Measurements from ENCODE around the gene TEAD4.

TEAD4 gene

GRCh38 chr12:2980630-2981029 is 21.4 kb downstream of the TEAD4 start:
- no peak for DNase-seq (ENCODE audit: low read depth)
- TF ChIP-seq, protein P1, sequence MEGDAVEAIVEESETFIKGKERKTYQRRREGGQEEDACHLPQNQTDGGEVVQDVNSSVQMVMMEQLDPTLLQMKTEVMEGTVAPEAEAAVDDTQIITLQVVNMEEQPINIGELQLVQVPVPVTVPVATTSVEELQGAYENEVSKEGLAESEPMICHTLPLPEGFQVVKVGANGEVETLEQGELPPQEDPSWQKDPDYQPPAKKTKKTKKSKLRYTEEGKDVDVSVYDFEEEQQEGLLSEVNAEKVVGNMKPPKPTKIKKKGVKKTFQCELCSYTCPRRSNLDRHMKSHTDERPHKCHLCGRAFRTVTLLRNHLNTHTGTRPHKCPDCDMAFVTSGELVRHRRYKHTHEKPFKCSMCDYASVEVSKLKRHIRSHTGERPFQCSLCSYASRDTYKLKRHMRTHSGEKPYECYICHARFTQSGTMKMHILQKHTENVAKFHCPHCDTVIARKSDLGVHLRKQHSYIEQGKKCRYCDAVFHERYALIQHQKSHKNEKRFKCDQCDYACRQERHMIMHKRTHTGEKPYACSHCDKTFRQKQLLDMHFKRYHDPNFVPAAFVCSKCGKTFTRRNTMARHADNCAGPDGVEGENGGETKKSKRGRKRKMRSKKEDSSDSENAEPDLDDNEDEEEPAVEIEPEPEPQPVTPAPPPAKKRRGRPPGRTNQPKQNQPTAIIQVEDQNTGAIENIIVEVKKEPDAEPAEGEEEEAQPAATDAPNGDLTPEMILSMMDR (conservative IDR thresholded peaks at IDR 0.05; ENCODE audit: low read depth, low read length), result no peak
- H3K4me3 ChIP-seq (ENCODE audit: low read length), result no peak overlapping the region

GRCh38 chr12:2982361-2982760 is 23.2 kb downstream of the TEAD4 start:
- H3K4me3 ChIP-seq (ENCODE audit: low read length), result no peak overlapping the region
- no peak for DNase-seq (ENCODE audit: low read depth)
- TF ChIP-seq, protein P1 (conservative IDR thresholded peaks at IDR 0.05; ENCODE audit: low read depth, low read length), result no peak

DNA sequence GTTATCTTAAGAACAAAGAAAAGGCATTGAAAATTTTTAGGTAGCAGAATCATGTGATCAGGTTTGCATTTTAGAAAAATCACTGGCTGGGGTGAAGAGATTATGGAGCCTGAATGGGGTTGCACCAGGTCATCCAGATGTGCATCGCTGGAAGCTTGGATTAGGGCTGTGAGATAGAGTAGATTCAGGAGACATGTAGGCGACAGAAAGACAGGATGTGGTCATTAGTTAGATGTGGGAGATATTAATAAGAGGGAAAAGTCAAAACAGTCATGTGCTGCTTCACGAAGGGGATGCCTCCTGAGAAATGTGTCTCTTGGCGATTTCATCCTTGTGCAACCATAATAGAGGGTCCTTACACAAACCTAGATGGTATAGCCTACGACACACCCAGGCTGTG is 25.1 kb downstream of the TEAD4 start:
- no peak for DNase-seq (ENCODE audit: low read depth)
- TF ChIP-seq, protein P1 (conservative IDR thresholded peaks at IDR 0.05; ENCODE audit: low read depth, low read length), result no peak
- H3K4me3 ChIP-seq (ENCODE audit: low read length), result no peak overlapping the region

DNA sequence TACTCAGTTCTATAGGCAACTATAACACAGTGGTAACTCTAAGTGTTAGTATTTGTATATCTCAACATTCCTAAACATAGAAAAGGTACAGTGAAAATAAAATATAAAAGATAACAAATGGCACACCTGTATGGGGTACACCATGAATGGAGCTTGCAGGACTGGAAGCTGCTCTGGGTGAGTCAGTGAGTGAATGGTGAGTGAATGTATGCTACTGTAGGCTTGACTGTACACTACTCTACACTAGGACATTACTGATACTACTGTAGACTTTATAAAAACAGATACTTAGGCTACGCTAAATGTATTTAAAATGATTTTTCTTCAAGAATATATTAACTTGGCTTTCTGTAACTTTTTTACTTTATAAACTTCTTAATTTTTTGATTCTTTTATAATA is 25.5 kb downstream of the TEAD4 start:
- TF ChIP-seq, protein P1 (conservative IDR thresholded peaks at IDR 0.05; ENCODE audit: low read depth, low read length), result no peak
- no peak for DNase-seq (ENCODE audit: low read depth)
- H3K4me3 ChIP-seq (ENCODE audit: low read length), result no peak overlapping the region

DNA sequence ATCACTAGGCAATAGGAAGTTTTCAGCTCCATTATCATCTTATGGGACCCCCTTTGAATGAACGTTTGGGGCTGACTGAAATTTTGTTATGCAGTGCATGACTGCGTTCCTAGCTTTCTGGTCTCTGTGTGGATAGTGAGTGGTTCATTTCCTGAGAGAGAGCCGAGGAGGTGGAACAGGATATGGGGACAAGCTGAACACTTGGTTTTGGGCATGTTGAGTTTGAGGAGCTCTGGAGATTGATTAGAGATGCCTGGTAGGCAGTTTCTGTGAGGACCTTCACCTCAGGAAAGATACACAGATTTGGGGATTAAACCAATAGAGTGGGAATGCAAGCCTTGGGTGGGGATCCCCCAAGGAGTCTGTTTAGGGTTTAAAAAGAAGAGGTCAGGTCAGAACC is 27.7 kb downstream of the TEAD4 start:
- no peak for DNase-seq (ENCODE audit: low read depth)
- TF ChIP-seq, protein P1 (conservative IDR thresholded peaks at IDR 0.05; ENCODE audit: low read depth, low read length), result no peak
- H3K4me3 ChIP-seq (ENCODE audit: low read length), result no peak overlapping the region

DNA sequence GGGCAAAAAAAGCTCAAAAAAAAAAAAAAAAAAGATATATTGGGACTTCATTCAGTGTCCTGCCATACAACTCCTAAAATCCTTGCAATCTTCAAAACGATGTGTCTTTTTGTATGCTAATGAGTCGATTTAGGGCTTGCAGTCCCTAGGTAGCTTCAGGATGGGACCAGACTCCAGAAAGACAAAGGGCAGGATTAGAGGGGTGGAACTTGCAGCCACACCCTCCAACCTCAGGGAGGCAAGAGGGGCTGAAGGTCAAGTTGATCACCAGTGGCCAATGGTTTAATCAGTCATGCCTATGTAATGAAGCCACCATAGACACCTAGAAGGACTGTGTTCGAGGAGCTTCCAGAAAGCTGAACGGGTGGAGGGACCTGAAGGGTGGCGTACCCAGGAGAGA is 29.3 kb downstream of the TEAD4 start:
- H3K4me3 ChIP-seq (ENCODE audit: low read length), result no peak overlapping the region
- TF ChIP-seq, protein P1 (conservative IDR thresholded peaks at IDR 0.05; ENCODE audit: low read depth, low read length), result no peak
- no peak for DNase-seq (ENCODE audit: low read depth)

GRCh38 chr12:2992724-2993123 is 33.5 kb downstream of the TEAD4 start:
- H3K4me3 ChIP-seq (ENCODE audit: low read length), result no peak overlapping the region
- TF ChIP-seq, protein P1 (conservative IDR thresholded peaks at IDR 0.05; ENCODE audit: low read depth, low read length), result no peak
- no peak for DNase-seq (ENCODE audit: low read depth)
